Middle frontal gyrus (tissue), 1 donor: Measurements from ENCODE around the gene FARP1.

ENCODE experiments used
- DNase-seq: peaks from one replicate; pipeline ENCODE4 v3.0.0-alpha.2; 2015; ENCODE audit warnings: low spot score; ENCODE audit errors: extremely low spot score

FARP1 gene

DNA sequence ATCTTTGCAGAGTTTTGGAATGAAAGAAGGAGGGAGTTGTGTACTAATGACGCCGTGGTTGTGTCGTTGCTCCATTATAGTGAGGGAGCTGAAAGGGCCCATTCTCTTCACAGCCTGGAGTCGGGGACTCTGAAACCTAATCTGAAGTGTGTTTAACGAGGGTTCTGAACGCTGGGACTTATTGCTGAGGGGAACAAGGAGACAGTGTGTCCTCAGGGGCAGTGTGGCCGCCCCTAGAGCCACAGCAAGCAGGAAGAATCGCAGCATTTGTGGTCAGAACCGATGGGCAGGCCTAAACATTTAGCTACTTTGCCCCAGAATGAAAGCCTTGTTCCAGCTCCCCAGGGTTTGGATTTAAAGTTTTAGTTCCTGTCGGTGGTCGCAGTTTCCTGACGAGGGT, 190.6 kb downstream of the FARP1 start:
- DNase-seq = no peak

GRCh38 chr13:98334620-98335205, 191.8 kb downstream of the FARP1 start:
- no peak for DNase-seq

- DNase-seq = no peak
Observed at GRCh38 chr13:98335721-98336120, 192.8 kb downstream of the FARP1 start.

DNA sequence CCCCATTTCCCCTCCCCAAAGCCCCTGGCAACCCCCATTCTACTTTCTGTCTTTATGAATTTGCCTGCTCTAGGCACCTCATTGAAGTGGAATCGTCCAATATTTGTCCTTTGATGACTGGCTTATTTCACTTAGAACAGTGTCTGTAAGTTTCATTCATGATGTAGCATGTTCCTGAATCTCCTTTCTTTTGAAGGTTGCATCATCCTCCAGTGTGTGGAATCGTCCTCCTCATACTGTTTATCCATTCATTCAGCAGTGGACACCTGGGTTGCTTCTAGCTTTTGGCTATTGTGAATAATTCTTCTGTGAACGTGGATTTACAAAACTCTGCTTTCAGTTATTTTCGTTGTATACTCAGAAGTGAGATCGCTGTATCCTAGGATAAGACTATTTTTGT, 195.4 kb downstream of the FARP1 start:
- DNase-seq = no peak

GRCh38 chr13:98339684-98340425, 197.0 kb downstream of the FARP1 start:
- DNase-seq = no peak

- DNase-seq = no peak
Observed at GRCh38 chr13:98342953-98343352, 200.1 kb downstream of the FARP1 start.

GRCh38 chr13:98343461-98343860, 200.6 kb downstream of the FARP1 start:
- no peak for DNase-seq

- no peak for DNase-seq
Observed at GRCh38 chr13:98344392-98344791, 201.5 kb downstream of the FARP1 start.

- no peak for DNase-seq
Observed at GRCh38 chr13:98345107-98345935, 202.4 kb downstream of the FARP1 start.

DNA sequence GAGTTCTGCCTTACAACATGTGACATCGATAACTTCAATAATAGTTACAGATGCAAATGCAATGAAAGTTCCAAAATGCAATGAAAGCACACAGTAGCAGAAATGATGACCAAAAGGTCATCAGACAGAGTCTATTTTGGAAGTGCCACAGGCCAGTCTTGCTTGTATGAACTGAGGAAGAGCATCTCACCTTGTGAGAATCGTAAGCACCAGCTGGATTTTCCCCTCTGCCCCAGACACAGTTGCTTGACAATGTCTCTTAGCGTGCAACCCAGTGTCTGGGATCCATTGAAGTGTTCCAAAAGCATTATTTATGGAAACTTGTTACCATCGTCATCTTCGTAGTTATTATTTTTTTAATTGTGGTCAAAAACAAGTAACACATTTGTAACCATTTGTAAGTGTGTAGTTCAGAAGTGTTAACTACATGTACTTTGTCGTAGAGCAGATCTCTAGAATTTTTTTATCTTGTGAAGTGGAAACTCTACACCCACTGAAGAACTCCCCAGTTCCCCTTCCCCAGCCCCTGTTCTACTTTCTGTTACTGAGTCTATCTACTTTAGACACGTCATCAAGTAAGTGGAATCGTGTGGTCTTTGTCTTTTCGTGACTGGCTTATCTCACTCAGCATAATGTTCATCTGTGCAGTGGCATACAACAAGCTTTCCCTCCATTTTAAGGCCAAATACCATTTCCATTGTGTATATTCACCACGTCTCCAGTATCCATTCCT, 204.2 kb downstream of the FARP1 start:
- DNase-seq = no peak

- DNase-seq = no peak
Observed at GRCh38 chr13:98347756-98348155, 204.9 kb downstream of the FARP1 start.

DNA sequence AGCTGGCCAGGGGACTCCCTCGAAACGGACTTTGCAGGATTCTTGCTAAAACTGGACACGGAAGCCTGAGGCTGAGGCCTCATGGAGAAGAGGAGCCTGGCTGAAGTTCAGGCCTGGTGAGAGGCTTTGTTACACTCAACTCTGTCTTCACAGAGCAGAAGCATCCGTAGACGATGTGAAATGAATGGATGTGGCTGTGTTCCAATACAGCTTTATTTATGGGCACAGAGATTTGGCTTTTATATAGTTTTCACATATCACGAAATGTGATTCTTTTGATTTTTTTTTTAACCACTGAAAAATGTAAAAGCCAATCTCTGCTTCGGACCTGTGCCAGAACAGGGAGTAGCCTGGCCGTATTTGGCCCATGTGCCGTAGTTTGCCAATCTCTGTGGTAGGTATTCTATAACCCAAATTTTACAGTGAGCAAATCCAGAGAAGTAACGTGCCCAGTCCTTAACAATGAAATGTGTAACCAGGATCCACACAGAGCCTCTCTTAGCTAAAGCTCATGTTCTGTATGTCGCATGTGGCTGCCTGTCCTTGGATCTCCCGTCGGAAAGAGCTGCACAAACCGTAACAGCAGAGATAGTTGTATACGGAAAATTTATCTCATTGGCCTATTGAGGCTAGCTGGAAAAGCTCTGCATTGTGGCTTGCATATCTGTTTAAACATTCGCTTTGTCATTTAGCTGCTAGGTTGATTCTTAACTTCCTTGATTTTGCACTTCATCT, 205.7 kb downstream of the FARP1 start:
- DNase-seq = no peak

GRCh38 chr13:98349731-98350305, 206.9 kb downstream of the FARP1 start:
- DNase-seq = no peak

- no peak for DNase-seq
Observed at GRCh38 chr13:98350746-98351330, 207.9 kb downstream of the FARP1 start.

DNA sequence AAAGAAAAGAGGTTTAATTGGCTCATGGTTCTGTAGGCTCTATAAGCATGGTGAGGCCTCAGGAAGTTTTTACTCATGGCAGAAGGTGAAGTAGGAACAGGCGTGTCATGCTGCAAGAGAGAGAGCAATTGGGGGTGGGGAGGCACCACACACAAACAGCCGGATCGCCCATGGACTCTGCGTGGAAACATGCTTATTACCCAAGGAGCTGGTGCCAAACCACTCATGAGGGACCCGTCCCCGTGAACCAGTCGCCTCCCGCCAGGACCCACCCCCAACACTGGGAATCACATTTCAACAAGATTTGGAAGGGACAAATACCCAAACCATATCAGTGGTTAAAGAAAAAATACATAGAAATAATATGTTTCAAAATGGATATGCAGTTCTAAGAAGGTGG, 208.7 kb downstream of the FARP1 start:
- no peak for DNase-seq

DNA sequence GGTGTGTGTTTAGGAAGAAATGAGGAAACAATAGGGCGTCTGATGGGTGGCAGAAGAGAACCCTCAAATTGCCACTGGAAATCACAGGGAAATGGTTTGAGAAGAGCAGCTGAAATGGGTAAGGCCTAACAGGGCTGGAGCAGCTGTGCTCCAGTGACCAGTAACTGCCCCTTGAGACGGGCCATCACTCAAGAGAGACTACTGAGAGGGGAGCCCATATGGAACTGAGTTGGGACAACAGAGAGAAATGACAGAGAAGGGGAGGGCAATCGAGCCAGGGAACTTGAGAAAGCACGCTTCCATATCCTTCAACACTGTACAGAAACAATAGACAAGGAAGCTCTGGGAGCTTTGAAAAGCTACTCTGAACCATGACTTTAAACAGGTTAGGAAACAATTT, 209.3 kb downstream of the FARP1 start:
- no peak for DNase-seq

GRCh38 chr13:98353750-98354149, 210.9 kb downstream of the FARP1 start:
- no peak for DNase-seq

DNA sequence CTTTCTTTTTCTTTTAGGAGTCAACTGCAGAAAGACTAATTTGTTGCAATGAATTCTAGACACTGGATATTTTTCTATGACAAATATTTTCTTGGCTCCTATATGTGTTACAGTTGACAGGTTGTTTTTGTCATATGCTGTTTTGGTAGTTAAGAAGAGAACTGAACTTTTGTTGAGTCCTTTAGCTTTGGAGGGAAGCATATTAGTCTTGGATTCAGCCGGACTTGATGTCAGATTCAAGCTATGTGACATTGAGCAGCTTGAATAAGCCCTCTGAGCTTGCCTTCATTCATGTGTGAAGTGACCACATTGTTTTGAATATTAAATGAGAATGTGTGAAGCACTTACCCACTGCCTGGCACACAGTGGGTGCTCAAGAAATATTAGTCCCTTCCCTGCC, 216.0 kb downstream of the FARP1 start:
- no peak for DNase-seq

DNA sequence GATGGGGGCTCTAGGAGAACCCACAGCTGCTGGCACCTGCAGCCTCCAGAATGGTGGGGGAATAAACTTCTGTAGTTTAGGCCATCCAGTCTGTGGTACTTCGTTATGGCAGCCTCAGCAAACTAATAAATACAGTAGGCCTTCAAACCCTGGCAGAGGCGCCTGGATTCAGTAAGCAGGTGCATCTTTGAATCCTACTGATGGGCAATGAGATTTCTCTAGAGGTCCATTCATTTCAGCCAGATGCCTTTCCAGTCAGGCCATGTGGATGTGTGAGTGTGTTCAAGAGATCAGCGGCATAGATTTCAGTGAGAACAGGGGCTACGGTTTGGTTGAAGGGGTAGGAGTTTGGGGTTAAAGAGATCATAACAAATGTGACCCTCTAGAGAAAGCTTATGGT, 217.7 kb downstream of the FARP1 start:
- DNase-seq = no peak

DNA sequence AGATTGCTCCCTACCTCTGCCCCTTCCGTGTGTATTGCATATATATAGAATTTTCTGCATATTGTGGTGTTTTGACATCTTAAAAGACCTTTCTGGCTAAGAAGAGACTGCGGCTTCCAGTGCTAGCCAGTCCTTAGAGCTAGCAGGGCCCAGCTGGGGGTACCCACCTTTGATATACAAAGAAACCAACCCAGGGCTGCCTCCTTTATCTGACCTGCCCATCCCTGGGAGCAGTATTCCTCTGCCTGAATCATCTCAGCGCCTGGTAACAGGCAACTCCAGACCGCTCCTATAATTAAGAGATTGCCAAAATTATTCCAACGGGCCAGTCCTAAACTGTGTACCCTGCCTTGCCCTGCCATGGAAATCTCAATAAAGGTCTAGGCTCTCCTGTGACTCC, 220.4 kb downstream of the FARP1 start:
- no peak for DNase-seq
